ENCODE results near the gene OLFM3. TPM values are rescaled to one million over a fixed set of nuclear protein-coding genes. Genes with fewer than 3 reads are reported as not detected.

OLFM3 gene
- total RNA-seq, 1 donor from 2014 or later, result not detected

DNA sequence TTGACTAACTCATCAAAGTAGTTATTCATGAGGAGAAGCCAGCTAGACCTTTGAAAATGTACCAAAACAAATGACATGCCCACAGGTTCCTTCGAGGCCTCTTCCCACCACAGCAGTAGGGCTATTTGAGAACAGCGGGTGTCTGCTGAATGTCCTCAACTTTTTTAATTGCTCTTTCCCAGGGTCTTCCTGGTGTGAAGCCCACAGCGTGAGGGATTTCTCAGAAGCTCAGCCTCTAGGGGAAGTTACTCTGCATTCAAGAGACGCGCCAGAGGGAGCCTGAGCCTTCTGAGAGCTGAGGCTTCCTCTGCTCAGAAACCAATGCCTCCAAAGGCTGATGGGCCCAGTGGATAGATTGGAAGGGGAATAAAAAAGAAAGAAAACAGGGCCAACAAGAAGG lies 153.6 kb downstream of the OLFM3 start:
- no peak for DNase-seq

DNA sequence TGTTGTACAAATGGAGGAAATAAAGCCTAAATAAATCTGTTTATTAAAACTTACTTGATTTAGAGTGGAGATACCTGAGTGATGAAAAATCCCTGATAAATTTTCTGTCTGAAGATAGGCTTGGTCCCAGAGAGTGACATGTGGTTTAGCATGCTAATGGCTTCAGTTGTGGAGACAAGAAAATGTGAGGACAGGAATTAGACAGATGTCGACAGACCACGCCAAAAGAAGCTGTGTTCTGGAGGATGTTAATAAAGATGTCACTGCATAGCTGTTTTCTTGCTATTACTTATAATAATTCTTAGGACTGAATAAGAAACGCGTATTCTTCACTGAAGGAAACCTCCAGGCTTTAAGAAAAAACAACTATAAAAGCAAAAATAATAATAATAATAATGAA lies 154.9 kb downstream of the OLFM3 start:
- no peak for DNase-seq

DNA sequence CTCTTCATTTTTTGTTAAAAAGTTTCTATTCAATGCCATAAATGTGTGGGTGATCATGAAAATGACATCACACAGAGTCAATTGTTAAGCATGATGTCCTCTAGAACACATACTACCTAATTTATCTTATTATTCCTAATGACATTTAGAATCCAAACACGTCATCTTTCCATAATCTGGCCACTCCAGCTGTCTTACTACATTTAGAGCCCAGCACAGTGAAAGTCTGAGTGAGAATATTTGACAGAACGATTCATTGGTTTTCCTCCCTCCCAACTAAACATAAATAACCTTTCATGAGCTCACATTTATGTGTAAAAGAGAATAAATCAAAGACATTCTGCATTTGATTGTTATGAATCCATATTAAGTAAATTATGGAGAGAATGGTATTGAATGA lies 160.7 kb downstream of the OLFM3 start:
- no peak for DNase-seq

DNA sequence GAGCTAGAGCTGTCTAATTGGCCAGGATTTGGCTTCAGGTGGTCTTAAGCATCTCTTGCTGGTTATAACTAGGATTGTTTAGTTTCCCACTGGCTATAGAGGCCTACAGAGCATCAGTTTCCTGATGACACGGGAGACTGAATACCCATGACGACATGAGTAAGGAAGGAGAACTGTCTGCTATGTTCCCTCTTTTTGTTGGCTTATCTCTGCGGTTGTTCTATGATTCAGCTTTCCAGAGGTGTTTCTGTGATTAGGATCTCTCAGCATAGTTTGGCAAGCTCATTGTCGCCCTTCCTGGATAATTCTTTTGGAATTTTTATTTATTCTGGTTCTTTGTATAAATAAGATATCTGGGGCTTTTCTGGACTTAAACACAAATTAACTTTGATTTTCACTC lies 163.4 kb downstream of the OLFM3 start:
- no peak for DNase-seq

DNA sequence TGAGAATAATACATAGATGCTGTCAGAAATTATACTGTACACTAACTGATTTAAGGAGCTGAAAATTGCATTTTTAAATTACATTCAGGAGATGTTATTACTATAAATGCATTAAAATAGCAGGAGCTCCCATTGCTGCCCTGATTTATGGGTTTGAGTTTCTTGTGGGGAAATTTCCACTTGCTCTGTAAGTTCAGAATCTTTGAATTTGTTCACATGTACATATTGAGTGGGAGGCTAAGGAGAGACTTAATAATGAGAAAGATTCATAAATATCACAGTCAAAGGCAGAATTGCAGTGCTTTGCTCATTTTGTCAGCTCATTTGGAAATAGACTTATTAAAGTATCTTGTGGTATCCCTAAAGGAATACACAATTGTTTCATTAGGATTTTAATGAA lies 170.3 kb downstream of the OLFM3 start:
- no peak for DNase-seq

DNA sequence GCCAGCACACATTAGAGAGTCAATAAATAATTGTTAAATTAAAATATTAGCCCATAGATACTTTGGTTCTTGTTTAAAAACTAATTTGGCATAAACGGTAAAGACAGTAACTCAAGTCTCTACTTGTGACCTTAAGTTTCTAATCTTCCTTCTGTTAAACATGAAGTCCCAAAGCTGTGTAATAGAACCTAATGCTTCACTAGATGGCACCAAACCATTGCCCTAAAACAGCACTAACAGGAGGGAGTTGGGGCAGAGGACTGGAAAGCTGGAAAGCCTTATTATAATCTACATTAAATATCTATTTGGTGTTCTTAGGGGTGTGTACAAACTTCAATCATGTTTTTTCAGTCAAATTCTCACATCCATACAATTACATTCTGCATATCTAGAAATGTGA lies 176.7 kb downstream of the OLFM3 start:
- DNase-seq, result peak; percentile 8

DNA sequence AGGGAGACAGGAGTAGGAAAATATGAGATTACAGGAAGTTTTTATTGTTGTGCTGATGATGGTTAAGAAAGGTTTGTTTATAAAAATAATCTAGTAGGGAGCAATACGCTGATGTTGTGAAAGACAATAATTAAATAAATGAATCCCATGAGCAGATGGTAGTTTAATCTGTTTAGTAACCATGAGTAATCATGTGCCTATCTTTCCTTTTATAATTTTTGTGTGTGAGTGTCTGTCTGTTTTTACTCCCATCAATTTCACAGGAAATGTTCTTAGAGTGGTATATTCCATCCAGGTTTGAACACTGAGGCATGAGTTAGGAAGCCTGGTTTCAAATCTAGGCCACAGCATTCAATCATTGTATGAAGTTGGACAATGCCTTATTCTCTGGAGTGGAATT lies 180.5 kb downstream of the OLFM3 start:
- no peak for DNase-seq

DNA sequence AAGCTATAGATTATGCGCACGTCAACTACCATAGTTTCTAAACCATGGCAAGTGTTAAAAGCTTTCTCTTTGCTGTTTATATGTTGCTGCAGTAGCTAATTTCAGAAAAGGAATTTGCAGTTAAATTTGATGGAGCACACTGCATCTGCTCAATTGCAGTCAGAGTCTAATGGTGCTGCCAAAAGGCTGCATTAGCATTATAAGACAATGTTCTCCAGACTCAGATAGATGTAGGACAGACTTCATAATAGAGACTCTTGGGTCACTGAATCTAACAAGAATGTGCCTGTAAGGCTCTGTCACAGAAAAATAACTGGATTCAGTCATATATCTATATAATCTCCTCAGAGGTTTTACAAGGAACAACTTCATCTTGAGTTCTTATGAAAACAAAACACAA lies 198.3 kb downstream of the OLFM3 start:
- no peak for DNase-seq

DNA sequence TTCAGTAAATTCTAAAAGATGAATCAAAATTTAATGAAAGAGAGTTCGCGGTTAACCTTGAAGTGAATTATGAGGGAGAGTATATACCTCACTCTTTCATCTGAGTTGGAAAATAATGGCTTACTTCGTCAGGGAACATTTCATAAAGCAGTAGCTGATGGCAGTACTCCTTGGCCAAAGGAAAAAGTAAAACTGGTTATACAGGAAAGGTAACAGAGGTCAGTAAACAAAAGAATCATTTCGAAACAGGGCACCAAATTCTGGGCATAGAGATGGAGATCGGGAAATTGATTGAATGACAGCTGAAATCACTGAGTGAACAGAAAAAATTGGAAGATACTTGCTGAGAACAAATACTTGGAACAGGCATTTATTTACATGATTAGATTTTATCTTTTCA lies 199.0 kb downstream of the OLFM3 start:
- no peak for DNase-seq

DNA sequence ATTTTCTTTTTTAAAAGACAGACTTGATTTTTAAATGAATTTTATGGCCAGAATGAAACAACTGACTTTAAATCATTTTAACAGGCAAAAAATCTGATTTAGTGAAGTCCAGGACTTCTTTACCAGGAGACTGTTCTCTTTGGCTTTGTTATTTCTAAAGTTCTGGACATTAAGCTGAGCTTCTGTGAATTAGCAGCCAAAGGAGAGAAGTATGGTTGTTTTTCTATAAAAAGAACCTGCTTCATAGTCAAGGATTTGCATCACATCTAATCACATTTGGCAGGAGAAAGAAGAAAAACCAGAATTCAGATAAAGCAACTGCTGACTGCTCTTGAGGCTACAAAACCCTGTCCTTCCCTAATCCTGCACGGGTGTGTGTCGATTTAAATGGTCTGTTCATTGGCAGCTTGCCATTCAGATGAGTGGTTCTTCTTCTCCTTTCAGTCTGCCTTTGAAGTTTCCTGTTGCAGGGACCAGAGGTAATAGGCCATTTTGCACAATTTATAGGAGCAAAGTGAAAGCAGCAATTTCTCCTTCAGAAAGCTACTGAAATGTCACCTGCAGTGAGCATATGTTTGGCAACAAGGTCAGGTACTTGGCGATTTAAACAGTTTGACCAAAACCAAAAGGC lies 215.4 kb downstream of the OLFM3 start:
- no peak for DNase-seq

DNA sequence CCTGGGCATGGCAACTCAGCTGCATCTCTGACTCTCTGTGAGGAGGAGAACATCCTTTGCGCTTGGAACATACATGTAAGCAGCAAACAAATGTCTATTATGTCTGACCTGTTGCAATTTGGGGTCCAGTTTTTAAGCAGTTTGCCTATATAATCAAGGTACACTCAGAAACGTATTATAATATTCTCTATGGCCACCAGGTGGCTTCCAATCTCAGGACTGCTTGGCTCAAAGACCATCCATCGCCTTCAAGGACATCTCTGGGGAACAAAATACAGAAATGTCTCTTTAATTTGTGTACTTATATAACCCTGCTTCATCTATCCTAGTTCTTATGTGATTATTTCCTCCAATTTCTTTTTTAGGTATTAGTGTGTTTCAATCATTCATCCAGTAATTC lies 227.2 kb downstream of the OLFM3 start:
- peak; percentile 39 for DNase-seq

DNA sequence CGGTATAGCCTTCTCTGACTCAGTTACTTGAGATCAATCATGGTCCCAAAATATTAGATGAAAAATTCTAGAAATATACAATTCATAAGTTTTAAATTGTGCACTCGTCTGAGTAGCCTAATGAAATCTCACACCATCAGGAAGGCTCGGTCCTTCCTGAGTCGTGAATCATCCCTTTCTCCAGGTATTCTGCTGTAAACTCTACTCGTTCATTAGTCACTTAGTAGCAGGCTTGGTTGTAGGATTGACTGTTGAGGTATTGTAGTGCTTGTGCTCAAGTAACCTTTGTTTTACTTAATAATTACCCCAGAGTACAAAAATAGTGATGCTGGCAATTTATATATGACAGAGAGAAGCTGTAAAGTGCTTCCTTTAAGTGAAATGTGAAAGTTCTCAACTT lies 238.7 kb downstream of the OLFM3 start:
- DNase-seq, result no peak

DNA sequence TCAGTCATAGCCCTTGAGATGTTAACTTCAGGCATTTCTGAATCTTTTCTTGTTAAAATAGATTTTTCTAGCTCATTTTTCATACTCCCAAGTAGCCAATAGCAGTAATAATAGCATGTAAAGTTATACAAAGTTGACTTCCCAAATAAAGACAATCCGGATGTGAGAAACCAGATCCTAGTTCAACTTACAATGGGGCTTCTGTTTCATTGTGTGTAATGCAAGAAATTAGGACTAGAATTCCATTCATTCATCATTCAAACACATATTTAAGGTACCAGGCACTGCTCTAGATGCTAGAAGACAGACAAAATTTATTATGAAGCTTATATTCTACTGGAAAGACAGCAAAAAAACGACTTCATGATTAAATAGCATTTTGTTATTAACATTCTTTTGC lies 240.3 kb downstream of the OLFM3 start:
- DNase-seq, result no peak
